HG03571 (cell line): ENCODE measurements around the gene FGF14.
A peak's percentile ranks its signal among the peaks of the same experiment; 100 is the strongest.

Experiments used
- ATAC-seq: cut with Tn5 transposase; IDR thresholded peaks from one replicate; pipeline ENCODE4 v1.9.1; 2021; ENCODE audit not compliant: unreplicated experiment

FGF14 gene

DNA sequence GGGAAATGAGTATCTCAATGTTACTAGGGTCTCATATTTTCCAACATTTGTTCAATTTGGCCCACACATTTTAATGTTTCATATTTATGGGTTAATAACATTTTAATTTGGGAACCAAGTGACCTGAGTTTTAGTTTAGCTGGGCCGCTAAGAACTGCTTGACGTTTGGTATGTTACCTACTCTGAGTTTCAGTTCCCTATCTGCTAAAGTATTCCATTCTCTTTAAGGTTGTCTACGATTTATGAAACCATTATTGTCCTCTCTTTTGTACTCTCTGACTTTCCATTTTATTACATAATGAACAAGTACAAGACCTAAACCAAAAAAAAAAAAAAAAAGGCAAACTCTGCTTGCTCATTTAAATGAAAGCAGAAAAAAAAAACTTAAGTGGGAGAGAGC is 89.9 kb downstream of the FGF14 start:
- peak; percentile 58 for ATAC-seq

DNA sequence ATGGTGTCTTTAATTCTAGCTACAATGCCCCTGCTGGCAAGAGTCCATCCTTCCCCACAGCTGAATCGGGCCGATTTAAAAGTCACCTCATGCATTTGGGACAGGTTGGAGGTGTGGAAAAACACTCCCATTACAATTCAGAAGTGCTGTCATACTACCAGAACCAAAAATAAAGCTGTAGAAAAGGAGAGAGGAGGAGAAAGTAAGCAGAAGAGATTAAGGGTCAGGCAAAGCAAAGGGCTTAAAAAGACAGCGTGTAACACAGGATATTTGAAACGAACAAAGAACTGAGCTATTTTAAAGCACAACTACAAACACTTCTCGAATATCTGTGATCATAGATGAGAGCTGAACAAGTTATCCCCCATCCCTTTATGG is 90.4 kb downstream of the FGF14 start:
- no peak for ATAC-seq

DNA sequence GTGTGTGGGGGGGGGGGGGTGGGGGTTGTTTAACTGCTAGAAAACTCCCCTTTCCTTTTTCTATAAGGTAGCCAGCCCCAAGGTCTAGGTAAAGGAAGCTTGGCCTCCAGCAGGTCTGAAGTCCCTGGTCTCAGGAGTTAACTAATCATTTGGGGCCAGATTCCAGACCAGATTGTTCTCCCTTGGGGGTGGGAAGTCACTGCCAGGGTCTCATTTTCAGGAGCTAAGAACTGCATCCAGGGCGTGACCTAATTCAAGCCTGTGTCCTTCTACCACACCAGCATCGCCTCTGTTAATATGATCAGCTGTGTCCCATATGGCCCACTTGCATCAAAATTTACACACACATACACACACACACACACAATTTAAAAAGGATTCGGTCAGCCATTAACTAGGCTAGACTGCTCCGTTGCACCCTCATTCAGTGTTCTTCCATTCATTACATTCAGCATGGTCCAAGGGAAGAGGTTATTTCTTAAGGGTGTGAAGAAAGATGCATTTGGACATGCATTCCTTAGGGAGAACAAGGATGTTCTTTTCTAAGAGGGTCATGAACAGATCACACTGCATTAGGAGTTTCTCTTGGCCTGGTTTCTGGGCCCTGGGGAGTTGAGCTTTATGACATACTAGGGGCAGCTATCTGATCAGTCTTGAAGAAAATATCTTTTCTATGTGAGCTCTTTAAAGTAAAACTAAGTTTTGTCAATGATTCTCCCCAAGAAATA is 91.0 kb downstream of the FGF14 start:
- no peak for ATAC-seq

DNA sequence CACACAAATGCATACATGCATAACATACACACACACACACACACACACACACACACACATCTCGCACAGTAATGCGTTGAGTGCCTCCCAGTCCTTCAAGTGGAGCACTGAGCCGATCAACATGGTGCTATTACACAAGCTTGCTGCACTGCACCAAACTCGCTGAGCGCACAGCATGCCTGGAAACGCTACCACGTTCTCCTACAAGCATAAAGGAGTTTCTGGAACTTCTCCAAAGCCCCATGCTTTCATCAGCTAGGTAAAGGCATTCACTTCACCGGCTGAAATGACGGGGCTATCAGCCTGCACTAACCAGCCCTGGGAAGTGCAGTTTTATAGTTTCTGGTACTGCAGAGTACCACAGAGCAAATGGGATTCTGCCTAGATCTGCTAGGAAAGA is 92.7 kb downstream of the FGF14 start:
- no peak for ATAC-seq

DNA sequence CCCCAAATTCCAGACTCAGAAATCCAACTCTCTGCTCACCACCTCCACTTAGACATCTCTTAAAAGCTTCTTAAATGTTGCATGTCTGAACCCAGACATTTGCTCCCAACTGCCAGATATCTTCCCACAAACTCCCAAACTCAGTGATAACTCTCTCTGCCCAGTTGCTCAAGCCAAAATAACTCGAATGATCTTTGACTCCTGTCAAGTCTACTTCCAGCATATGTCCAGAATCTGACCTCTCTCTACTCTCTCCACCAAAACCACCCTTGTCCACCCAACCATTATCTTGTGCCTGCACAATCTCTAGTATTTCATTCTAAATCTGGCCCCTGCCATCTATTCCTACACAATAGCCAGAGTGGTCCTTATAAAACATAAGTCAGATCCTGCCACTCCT is 99.3 kb downstream of the FGF14 start:
- no peak for ATAC-seq

DNA sequence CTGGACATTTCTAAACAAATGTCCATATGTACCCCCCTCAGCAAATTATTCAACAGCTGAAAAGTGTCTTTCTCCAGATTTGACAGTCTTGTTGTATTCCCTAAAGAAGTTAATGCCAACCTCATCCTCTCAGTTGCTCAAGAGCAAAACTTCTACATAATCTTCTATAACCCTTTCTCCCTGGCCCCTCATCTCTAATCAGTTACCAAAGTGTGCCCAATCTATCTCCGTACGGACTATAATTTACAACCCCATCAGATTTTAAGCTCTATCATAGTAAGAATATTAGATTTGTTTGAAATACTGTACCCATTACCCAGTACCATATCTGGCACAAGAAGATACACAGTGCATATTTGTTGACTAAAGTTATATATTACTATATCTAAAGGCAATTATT is 101.5 kb downstream of the FGF14 start:
- ATAC-seq = no peak

DNA sequence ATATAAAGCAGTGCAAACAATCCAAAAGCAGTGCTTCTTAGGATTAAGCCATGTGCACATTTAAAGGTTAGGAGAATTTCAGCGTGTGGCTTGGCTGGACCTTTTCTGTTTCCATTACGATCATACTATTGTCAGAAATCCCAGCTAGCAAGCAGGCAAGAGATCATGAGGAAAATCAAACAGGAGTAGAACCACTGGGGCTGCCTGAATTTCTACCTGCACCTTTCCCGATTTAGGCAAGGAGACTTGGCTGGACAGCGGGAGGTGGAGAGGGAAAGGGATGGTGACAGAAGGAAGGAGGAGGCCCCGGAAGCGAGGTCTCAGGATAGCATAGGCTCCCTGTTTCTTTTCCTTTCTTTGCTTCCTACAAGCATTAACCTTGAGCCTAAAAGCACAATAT is 102.5 kb downstream of the FGF14 start:
- no peak for ATAC-seq

DNA sequence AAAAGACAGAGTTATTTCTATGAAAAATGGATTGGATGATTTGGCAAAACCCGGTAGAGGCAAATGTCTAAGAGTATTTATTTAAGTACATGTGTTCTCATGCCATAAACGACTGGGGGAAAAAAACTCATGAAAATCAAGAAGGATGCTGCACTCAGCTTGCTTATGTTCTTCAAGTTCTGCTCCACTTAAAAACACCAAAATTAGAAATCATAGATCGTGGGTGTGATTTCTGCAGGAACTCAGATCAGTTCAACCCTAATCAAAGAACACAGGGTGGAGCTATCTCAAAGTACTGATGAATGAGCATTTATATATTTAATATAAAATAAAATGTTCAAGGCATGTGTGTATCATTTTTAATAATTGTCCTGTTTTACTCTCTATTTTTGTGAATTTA is 103.8 kb downstream of the FGF14 start:
- ATAC-seq = no peak

DNA sequence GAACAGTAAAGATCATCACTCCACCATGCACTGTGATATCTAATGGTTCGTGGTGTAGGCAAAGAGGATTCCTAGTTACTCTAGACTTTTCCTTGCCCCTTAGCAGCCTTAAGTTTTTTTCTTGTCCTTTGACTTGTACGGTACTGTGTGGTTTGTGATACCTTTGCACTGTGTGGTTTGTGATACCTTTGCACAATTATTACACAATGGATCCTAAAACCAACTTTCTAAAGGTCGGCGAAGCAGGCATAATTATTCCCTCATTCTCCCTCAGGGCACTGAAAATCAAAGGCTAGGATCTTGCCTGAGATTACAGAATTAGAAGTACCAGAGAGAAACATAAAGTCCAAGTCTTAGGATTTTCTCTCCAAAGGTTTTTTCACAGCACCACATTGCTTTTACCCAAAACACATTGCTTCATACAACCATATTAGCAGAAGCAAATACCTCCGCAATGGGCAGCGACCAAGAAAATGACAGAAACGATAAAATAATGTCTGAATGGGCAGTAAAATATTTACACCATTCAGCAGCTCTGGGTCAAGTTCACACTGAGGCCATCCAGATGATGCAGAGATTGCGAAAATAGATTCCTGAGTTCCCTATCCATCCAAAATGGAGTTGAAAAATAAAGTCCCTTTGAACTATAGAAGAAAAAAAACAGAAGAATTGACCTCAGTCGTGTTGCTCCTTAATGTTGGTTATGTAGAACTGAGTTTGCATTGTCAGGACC is 106.4 kb downstream of the FGF14 start:
- no peak for ATAC-seq

DNA sequence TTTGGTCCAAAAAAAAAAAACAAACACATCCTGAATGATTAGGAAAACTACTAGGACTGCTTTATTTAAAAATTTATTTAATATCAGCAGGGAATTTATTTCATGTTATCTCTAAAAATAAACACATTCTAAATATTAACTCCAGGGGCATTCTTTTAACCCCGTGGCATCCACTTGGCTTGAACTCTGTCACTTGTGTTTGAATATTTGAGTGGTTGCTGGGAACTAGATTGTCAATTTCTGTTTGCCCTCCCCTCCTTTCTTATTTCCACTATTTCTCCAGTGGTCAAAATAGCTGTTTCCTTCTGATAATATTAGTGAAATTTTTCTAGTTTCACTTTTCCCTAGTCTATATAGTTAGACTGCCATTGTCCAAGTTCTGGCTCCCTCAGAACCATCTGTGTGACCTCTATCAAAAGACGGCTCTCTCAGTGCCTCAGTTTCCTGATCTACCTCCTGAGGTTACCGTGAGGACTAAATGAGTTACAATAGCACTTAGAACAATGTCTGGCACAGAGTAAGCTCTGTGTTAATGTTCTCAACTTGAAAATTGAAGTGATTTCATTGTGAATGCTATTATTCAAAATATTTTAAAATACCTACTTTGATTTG is 107.3 kb downstream of the FGF14 start:
- ATAC-seq = no peak

DNA sequence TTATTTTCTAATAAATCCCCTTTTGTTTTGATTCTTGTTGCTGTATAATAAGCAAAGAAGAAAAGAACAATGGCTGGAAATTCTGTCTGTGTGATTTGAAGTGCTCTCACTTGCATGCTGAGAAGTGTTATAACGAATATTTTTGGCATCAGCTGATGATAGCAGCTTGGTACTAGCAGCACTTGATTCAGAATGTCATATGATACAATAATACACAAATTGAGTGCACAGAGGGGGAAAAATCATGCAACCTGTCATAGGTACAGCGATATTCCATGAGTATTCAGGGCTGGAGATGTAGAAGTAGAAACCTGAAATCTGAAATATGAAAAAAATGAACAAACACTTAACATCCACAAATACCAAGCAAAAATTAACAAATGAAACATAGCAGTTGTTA is 108.1 kb downstream of the FGF14 start:
- no peak for ATAC-seq

DNA sequence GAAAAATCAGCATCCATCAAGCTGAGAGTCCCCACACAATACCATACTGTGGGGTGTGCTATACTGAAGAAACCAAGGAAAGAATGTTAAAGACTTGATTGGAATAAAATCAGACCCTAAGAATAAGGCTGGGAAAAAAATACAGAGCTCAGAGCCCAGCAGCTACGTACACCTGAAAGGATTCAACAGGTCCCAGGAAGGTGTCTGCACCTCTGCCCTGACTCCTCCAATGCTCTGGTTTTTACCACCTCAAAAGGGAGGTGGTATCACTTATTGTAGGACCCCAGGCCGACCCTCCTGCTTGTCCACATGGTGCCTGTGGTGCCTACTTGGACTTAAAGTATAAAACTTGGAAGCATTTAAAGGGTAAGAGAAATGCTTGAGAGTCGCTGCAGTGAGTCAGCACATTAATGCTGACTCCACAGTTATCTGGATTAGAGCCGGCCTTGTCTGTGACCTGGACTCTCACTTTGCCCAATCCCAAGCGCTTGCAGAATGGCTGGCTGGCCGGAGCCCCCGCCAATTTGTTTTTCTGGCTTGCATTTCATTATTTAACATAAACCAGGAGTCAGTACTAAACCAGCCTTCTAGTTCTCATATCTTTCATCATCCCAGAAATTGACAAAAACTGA is 110.1 kb downstream of the FGF14 start:
- ATAC-seq = no peak

DNA sequence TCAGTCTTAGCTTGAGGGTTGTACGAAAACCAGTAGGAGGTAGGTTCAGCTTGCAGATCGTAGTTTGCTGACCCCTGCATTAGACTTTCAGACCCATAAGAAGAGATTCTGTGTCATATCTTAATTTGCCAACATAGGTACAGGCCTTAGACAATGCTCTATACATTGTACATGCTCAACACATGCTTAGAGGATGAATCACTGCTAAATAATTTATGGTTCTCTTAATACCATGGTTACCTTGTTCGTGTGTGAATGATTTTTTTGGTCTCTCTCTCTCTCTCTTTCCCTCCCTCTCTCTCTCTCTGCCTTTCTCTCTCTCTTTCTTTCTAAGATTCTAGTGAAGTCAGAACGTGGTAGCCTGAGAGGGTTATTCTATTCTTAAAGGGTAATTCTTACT is 112.2 kb downstream of the FGF14 start:
- ATAC-seq = no peak

DNA sequence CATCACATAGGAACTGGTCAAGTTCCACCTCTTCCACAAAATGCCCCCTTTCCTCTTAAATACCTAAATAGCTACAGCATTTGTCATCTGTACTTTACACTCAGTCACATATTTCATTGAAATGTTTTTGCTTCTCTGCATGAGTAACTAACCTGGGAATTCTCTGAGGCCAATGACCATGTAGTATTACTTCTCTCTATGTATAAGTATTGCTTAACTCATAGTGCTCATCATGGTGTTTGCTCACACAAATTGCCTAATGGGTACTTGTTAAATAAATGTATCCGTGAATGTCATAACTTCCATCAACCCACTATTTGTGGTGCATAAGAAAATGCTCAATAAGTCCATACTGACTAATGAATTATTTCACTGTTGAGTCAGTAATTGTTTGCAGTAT is 115.5 kb downstream of the FGF14 start:
- no peak for ATAC-seq

DNA sequence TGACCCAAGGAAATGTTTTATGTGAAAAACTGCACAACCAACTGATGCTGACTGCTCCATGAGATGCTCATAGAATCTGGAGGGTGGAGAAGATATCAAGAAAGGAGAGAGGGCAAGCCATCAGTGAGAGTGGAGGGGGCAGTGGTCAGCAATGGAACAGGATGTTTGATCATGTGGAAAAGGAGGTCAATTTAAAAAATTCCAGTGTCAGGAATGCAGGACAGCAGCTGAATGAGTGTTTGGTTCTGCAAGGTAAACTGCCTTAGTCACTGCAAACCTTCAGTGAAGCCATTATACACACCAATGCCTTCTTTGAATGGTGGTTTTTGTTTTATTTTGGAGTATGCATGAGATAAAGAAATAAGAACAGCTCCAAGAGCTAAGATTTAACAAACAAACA is 121.5 kb downstream of the FGF14 start:
- ATAC-seq = no peak

DNA sequence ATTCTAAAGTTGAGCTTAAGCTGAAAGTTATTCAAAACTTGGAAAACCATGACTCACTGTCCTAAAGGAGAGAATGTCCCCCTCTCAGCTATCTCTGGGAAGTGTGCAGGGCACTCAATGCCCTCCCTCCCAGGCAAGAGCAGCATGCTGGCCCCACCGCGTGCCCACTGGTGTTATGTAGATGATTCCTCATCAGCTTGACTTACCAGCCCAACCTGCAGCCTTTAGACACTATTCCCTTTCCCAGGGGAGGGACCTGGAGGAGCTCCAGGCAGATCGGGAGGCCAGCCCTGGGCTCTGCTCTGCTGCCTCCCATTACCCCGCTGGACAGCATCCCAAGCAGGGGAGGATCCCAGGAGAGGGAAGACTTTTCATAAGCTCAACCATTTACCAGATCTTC is 124.6 kb downstream of the FGF14 start:
- ATAC-seq = no peak

DNA sequence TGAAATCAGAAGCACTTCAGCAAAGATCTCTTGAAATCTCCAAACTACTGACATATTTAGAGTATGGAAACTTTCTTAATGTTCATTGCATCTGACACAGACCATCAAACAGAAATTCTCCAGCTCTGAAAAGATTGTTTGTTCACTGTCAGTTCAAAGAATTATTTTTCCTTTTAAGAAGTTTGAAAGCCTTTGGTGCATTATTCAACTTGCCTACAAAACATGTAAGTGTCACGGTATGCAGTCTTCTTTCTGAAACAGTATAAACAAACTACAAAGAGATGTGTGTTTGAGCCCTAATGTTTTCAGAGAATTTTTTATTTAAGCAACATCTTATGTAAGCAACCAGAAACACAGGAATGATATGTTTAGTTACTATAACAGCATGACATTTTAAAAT is 125.4 kb downstream of the FGF14 start:
- ATAC-seq = no peak

DNA sequence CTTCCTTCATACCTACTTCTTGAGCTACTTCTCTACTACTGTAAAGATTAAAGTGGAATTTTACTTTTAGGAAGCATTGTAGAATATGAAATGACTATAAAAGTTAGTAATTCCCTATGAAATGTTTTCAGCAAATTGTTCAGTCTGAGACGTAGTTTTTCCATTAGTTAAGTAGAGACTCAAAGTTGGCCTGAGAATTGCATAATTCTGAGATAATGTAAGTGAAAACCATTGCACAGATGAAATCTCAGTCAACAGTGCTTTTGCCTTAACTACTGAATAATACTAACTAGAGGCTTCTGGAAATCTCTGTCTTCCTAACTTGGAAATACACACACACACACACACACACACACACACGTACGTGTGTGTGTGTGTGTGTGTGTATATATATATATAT is 125.9 kb downstream of the FGF14 start:
- no peak for ATAC-seq

DNA sequence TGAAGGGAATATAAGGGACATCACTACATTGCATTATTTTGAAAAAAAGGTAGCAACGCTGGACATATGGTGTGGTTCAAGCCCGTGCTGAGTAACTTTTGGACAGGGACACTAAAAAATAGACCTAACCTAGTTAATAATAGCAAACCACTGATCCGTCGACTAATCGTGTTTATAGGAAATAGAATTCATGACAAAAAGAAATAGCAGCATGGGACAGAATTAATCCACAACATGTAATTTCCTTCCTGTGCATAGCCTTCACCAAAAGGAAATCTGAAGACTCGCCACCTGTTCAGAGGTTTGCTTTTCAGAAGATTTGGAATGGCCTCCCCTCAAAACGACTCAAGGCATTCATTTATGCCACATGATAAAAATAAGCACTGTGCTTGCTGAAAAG is 128.7 kb downstream of the FGF14 start:
- no peak for ATAC-seq

DNA sequence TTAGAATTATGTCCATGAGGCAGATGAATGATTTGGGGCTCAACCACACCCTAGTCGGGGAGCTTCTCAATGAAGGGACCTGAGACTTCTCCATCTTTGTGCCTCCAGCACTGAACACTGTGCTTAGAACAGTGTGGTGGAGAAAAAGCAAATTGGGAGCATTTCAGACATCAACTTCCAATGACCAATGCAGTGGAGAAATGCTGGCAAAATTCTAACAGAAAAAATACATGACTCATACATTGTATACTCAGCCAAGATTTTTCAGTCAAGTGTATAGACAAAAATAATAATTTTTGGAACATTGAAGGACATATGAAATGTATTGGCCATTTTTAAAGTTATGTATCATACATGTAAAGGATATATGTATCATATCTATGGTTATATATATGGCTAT is 134.7 kb downstream of the FGF14 start:
- ATAC-seq = no peak

DNA sequence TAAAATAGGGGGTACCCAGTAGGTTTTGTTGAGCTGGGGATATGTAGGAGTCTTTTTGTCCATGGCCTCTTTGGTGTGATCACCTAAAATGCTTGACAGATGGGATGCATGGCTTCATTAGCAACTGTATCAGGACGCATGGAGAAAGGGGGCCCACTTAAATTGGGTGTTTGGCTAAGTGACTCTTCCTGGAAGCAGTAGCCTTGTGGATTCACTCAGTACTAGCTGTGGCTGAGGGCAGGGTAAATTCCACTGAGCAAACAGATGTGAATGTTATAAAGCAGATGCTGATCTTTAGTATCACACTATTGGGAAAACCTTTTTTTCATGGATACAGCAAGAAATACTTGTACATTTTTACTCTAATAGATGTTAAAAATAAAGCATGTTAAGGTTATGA is 140.0 kb downstream of the FGF14 start:
- no peak for ATAC-seq

DNA sequence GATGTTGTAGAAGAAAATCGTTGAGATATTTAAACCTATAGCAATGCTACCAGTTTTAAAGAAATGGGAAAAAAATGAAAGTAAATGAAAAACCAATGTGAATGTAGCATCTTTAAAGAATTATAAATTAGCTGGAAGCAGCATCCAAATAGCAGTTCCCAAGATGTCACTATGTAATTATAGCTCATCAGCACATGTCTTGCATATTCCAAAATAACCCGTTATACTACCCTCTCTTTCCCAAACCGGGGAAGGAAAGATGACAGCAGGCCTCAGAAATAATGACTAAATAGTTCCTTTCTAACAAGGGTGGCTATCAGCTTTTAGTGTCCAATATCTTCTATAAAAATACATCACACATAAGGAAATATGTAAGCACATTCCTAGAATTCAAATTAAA is 140.5 kb downstream of the FGF14 start:
- no peak for ATAC-seq
